GM19397 (cell line): ENCODE data around the gene CLCN3.
A peak's percentile ranks its signal among the peaks of the same experiment; 100 is the strongest.
"Not testable (repeated sequence)": the region's sequence is repeated elsewhere in the genome, so short reads cannot be mapped to it uniquely, and the experiment has no call there.

Source experiments
- ATAC-seq: cut with Tn5 transposase; IDR thresholded peaks from one replicate; pipeline ENCODE4 v1.9.1; 2021; ENCODE audit warnings: mild to moderate bottlenecking, moderate library complexity; ENCODE audit not compliant: unreplicated experiment

CLCN3 gene

GRCh38 chr4:169617306-169617705 is 3.1 kb upstream of the CLCN3 start:
- no peak for ATAC-seq

GRCh38 chr4:169618286-169618685 is 2.1 kb upstream of the CLCN3 start:
- ATAC-seq = no peak

GRCh38 chr4:169618986-169619385 is 1.4 kb upstream of the CLCN3 start:
- ATAC-seq = no peak

- ATAC-seq = peak; percentile 33
These were observed 840 bp upstream of the CLCN3 start for GRCh38 chr4:169619518-169619957.

GRCh38 chr4:169620880-169621248 is 486 bp downstream of the CLCN3 start:
- ATAC-seq = no peak

GRCh38 chr4:169621731-169622492 is 1.5 kb downstream of the CLCN3 start:
- ATAC-seq = no peak

GRCh38 chr4:169622566-169622965 is 2.2 kb downstream of the CLCN3 start:
- ATAC-seq = no peak

GRCh38 chr4:169624012-169624411 is 3.6 kb downstream of the CLCN3 start:
- ATAC-seq = not testable (repeated sequence)

- no peak for ATAC-seq
These were observed 5.5 kb downstream of the CLCN3 start for GRCh38 chr4:169625886-169626285.

GRCh38 chr4:169626331-169627282 is 6.2 kb downstream of the CLCN3 start:
- ATAC-seq = no peak

- ATAC-seq = no peak
These were observed 6.9 kb downstream of the CLCN3 start for GRCh38 chr4:169627307-169627706.

- ATAC-seq = no peak
These were observed 8.2 kb downstream of the CLCN3 start for GRCh38 chr4:169628579-169628978.

GRCh38 chr4:169630069-169630468 is 9.7 kb downstream of the CLCN3 start:
- ATAC-seq = no peak

- ATAC-seq = no peak
These were observed 12.5 kb downstream of the CLCN3 start for GRCh38 chr4:169632896-169633295.

GRCh38 chr4:169634975-169635374 is 14.6 kb downstream of the CLCN3 start:
- no peak for ATAC-seq

GRCh38 chr4:169640261-169640870 is 20.0 kb downstream of the CLCN3 start:
- ATAC-seq = no peak

- no peak for ATAC-seq
These were observed 24.4 kb downstream of the CLCN3 start for GRCh38 chr4:169644802-169645201.

- no peak for ATAC-seq
These were observed 25.2 kb downstream of the CLCN3 start for GRCh38 chr4:169645627-169646026.

- ATAC-seq = no peak
These were observed 29.3 kb downstream of the CLCN3 start for GRCh38 chr4:169649545-169650226.

- ATAC-seq = no peak
These were observed 30.0 kb downstream of the CLCN3 start for GRCh38 chr4:169650227-169650936.
